IMR-90 (cell line): ENCODE data around the gene PDZD7. TPM values are rescaled to one million over a fixed set of nuclear protein-coding genes. Genes with fewer than 3 reads are reported as not detected.
A peak's percentile ranks its signal among the peaks of the same experiment; 100 is the strongest.

Source experiments
- ATAC-seq: fragments of 200-7000 bp; cut with Tn5 transposase; 2 replicates; pipeline ENCODE4 v1.9.1; 2020; ENCODE audit warnings: low read depth, mild to moderate bottlenecking, moderate library complexity
- BruUV-seq: library from RNA; stranded (reverse); fragments of 400-500 nt; replicated peaks from 2 replicates; lab custom pipeline; 2021; lab: Mats Ljungman, UMichigan
- CTCF ChIA-PET: fragments of 300-600 bp; formaldehyde crosslinking; extraction: SDS; loops from one replicate; lab custom pipeline; 2021; ENCODE audit warnings: antibody characterized with exemption; lab: Yijun Ruan, JAX
- POLR2A ChIA-PET: fragments of 300-600 bp; sonication (Branson Sonifier 250); formaldehyde crosslinking; loops from one replicate; lab custom pipeline; 2022; ENCODE audit warnings: antibody characterized with exemption; ENCODE audit not compliant: unreplicated experiment; lab: Charles Lee
- DNase-seq: peaks from one replicate; pipeline ENCODE4 v3.0.0; 2013
- H2AFZ ChIP-seq: replicated peaks from 2 replicates; pipeline ENCODE3; 2013; ENCODE audit warnings: low read length, mild to moderate bottlenecking; ENCODE audit not compliant: poor library complexity
- H2AK5ac ChIP-seq: 2 replicates; pipeline ENCODE4 v1.6.1; 2013; ENCODE audit warnings: low read depth, low read length, inconsistent platforms
- H2AK9ac ChIP-seq: replicated peaks from 2 replicates; pipeline ENCODE3; 2013; ENCODE audit warnings: mild to moderate bottlenecking, low read depth, low read length, moderate library complexity; ENCODE audit not compliant: poor library complexity
- H2BK120ac ChIP-seq: 2 replicates; pipeline ENCODE4 v1.6.1; 2013; ENCODE audit warnings: low read depth, low read length, inconsistent platforms
- H2BK15ac ChIP-seq: 3 replicates; pipeline ENCODE4 v1.6.1; 2013; ENCODE audit warnings: low read depth, low read length, inconsistent platforms
- H2BK20ac ChIP-seq: 2 replicates; pipeline ENCODE4 v1.6.1; 2013; ENCODE audit warnings: low read depth, mild to moderate bottlenecking, inconsistent platforms, low read length, moderate library complexity
- H2BK5ac ChIP-seq: 2 replicates; pipeline ENCODE4 v1.6.1; 2013; ENCODE audit warnings: mild to moderate bottlenecking, low read depth, low read length, inconsistent platforms; ENCODE audit not compliant: poor library complexity, severe bottlenecking
- H3K14ac ChIP-seq: replicated peaks from 2 replicates; pipeline ENCODE4 v1.6.1; 2013; ENCODE audit warnings: low read depth, low read length, inconsistent platforms
- H3K18ac ChIP-seq: 2 replicates; pipeline ENCODE4 v1.6.1; 2013; ENCODE audit warnings: low read depth, low read length, control low read depth
- H3K23ac ChIP-seq: 2 replicates; pipeline ENCODE4 v1.6.1; 2013; ENCODE audit warnings: low read depth, low read length, inconsistent platforms
- H3K27ac ChIP-seq: 2 replicates; pipeline ENCODE4 v1.5.1; 2013; ENCODE audit warnings: mild to moderate bottlenecking, control low read depth, low read length; ENCODE audit not compliant: insufficient read depth
- H3K27me3 ChIP-seq: 2 replicates; pipeline ENCODE4 v1.6.1; 2013; ENCODE audit warnings: low read length; ENCODE audit not compliant: control insufficient read depth, insufficient read depth
- H3K36me3 ChIP-seq: 2 replicates; pipeline ENCODE4 v1.6.1; 2013; ENCODE audit warnings: low read length, mixed read lengths; ENCODE audit not compliant: control insufficient read depth, insufficient read depth
- H3K4ac ChIP-seq: 2 replicates; pipeline ENCODE4 v1.6.1; 2013; ENCODE audit warnings: low read depth, low read length, inconsistent platforms
- H3K4me1 ChIP-seq: 2 replicates; pipeline ENCODE4 v1.6.1; 2013; ENCODE audit warnings: low read length, mixed read lengths; ENCODE audit not compliant: control insufficient read depth, insufficient read depth
- H3K4me2 ChIP-seq: 2 replicates; pipeline ENCODE4 v1.6.1; 2013; ENCODE audit warnings: low read depth, mild to moderate bottlenecking, control low read depth, low read length, moderate library complexity
- H3K4me3 ChIP-seq: 2 replicates; pipeline ENCODE4 v1.5.1; 2013; ENCODE audit warnings: low read depth, mild to moderate bottlenecking, control low read depth, low read length, moderate library complexity; ENCODE audit not compliant: insufficient read depth
- H3K56ac ChIP-seq: 2 replicates; pipeline ENCODE4 v1.6.1; 2013; ENCODE audit warnings: low read length, inconsistent platforms; ENCODE audit not compliant: insufficient read depth; ENCODE audit errors: extremely low read depth
- H3K79me1 ChIP-seq, 2 experiments: 2 replicates each; pipeline ENCODE4 v1.6.1; 2013; ENCODE audit warnings: low read length in 2 of 2, inconsistent platforms in 1 of 2, low read depth in 1 of 2
- H3K9ac ChIP-seq: 2 replicates; pipeline ENCODE4 v1.6.1; 2013; ENCODE audit warnings: low read depth, low read length, control low read depth
- H3K9me1 ChIP-seq: 2 replicates; pipeline ENCODE4 v1.6.1; 2013; ENCODE audit warnings: low read length, inconsistent platforms; ENCODE audit not compliant: insufficient read depth
- H3K9me3 ChIP-seq: 2 replicates; pipeline ENCODE4 v1.6.1; 2013; ENCODE audit warnings: low read length; ENCODE audit not compliant: control insufficient read depth, insufficient read depth
- H4K20me1 ChIP-seq: 2 replicates; pipeline ENCODE4 v1.6.1; 2013; ENCODE audit warnings: low read length, inconsistent platforms; ENCODE audit not compliant: insufficient read depth
- H4K5ac ChIP-seq: 2 replicates; pipeline ENCODE4 v1.6.1; 2013; ENCODE audit warnings: mild to moderate bottlenecking, low read depth, low read length, control low read depth
- H4K8ac ChIP-seq, 2 experiments: 2 replicates each; pipeline ENCODE4 v1.6.1; 2013; ENCODE audit warnings: low read depth in 2 of 2, low read length in 2 of 2, control low read depth in 1 of 2, inconsistent platforms in 1 of 2
- H4K91ac ChIP-seq: 2 replicates; pipeline ENCODE4 v1.6.1; 2013; ENCODE audit warnings: low read depth, low read length, inconsistent platforms; ENCODE audit not compliant: insufficient read depth
- CTCF ChIP-seq: conservative IDR thresholded peaks from 2 replicates; pipeline ENCODE4 v1.5.1; 2012; ENCODE audit warnings: mild to moderate bottlenecking, low read depth, low read length, improper control_type of control experiment
- ELK1 ChIP-seq: fragments of 150-350 bp; IDR thresholded peaks from 2 replicates; pipeline ENCODE4 v1.6.1; 2016; ENCODE audit warnings: low read depth, mild to moderate bottlenecking, low read length, moderate library complexity, borderline replicate concordance
- MAZ ChIP-seq: IDR thresholded peaks from 2 replicates; pipeline ENCODE4 v1.6.1; 2012; ENCODE audit warnings: low read depth, mild to moderate bottlenecking, low read length, improper control_type of control experiment, moderate library complexity, borderline replicate concordance
- NFE2L2 ChIP-seq: fragments of 150-350 bp; IDR thresholded peaks from 2 replicates; pipeline ENCODE4 v1.6.1; 2016; ENCODE audit warnings: low read depth, mild to moderate bottlenecking, low read length
- POLR2A ChIP-seq: IDR thresholded peaks from 2 replicates; pipeline ENCODE4 v1.6.1; 2012; ENCODE audit warnings: mild to moderate bottlenecking, low read depth, low read length
- RAD21 ChIP-seq: IDR thresholded peaks from 2 replicates; pipeline ENCODE4 v1.6.1; 2012; ENCODE audit warnings: low read length, improper control_type of control experiment
- SMC3 ChIP-seq: fragments of 150-350 bp; IDR thresholded peaks from 2 replicates; pipeline ENCODE4 v1.6.1; 2016; ENCODE audit warnings: low read depth, mild to moderate bottlenecking, antibody characterized with exemption, low read length, moderate library complexity
- WGBS, 2 experiments: methylation state at CpG; one replicate each; pipeline versions ENCODE4 v1.1.5 to v1.1.7; 2013; ENCODE audit warnings: missing lambda C conversion rate in 2 of 2; ENCODE audit not compliant: insufficient read length in 1 of 2; ENCODE audit errors: extremely low coverage in 2 of 2; 5-methylcytosine and 5-hydroxymethylcytosine counted together
- dilution Hi-C: fragments of 300-500 bp; cut with HindIII; formaldehyde crosslinking; loops from one replicate; pipeline ENCODE4 v1.14.3; 2018; ENCODE audit warnings: low sequenced_read_pairs; ENCODE audit not compliant: unreplicated experiment
- in situ Hi-C: fragments of 300-500 bp; cut with MboI; formaldehyde crosslinking; loops from 3 replicates; pipeline ENCODE4 v1.14.3; 2019; ENCODE audit warnings: low sequenced_read_pairs, inconsistent platforms, mixed read lengths
- intact Hi-C: fragments of 100-400 bp; cut with micrococcal nuclease; formaldehyde crosslinking; loops from 2 replicates; pipeline ENCODE4 v1.10.0; 2022
- polyA plus RNA-seq, 3 experiments: library from polyadenylated mRNA; depleted of rRNA; stranded (reverse); fragments of >200 nt; gene quantifications; 2 replicates each; pipeline ENCODE4 v1.2.3, GENCODE V29; 2012; ENCODE audit warnings: low replicate concordance in 1 of 3
- total RNA-seq: library from RNA; depleted of rRNA; stranded (reverse); fragments of >200 nt; gene quantifications from 2 replicates; pipeline ENCODE4 v1.2.3, GENCODE V29; 2012

PDZD7 gene
- total and polyA plus RNA-seq, 2 of the 4 experiments (the other 2 are of a cell fraction): 0.90 to 1.5 TPM

- ChIA-PET POLR2A (interaction anchor here (0.6 kb wide), 1 partner anchor 1142 kb away, joined by 5 read pairs; no protein-coding TSS in a partner anchor), CTCF (interaction anchor here (0.9 to 1.7 kb wide), 8 partner anchors 10 to 48 kb away, joined by 3 to 9 read pairs (median 4); no protein-coding TSS in a partner anchor)
- H3K27me3 ChIP-seq: peaks cover 4% of the 10 kb centered on the region; the same call in 1 of the 2 replicates
- H2BK15ac ChIP-seq: no peak overlapping the region
- H3K18ac ChIP-seq: no peak overlapping the region
- peak overlapping the region; percentile 77; the same call in 1 of the 2 replicates for H3K23ac ChIP-seq
- peak overlapping the region; percentile 65 for H3K9ac ChIP-seq
- TF ChIP-seq NFE2L2 (no peak), ELK1 (no peak), POLR2A (no peak), MAZ (no peak), RAD21 (no peak), CTCF (no peak), SMC3 (no peak)
- H3K4me1 ChIP-seq: peaks cover 21% of the 10 kb centered on the region
- WGBS, 2 experiments: 0% methylated on average over 7 of the region's 31 CpGs; no CpG with 5 or more reads in 1 of the 2 experiments
- no peaks in the 10 kb centered on the region for H3K9me3 ChIP-seq
- no TSS peak for BruUV-seq
- peaks cover 8% of the 10 kb centered on the region for H3K9me1 ChIP-seq
- peak overlapping the region; percentile 98 for H3K4me2 ChIP-seq
- ATAC-seq (peak; percentile 5; the same call in 1 of the 2 replicates), DNase-seq (no peak)
- H3K14ac ChIP-seq: peak overlapping the region; percentile 73; the same call in 1 of the 2 replicates
- H2AK9ac ChIP-seq: peak overlapping the region; percentile 91
- in situ Hi-C loops (no loop called here), intact Hi-C loops (loop anchor here (2.0 to 5.0 kb wide), 2 partner anchors 35 to 48 kb away; partner anchors contain the start of genes PDZD7 and SFXN3), dilution Hi-C loops (no loop called here)
- H3K56ac ChIP-seq: peak overlapping the region; percentile 44; the same call in 1 of the 2 replicates
- no peak overlapping the region for H2BK20ac ChIP-seq
- H4K20me1 ChIP-seq: no peaks in the 10 kb centered on the region
- H3K27ac ChIP-seq: peak overlapping the region; percentile 36; the same call in 1 of the 2 replicates
- peak overlapping the region; percentile 93 for H2AFZ ChIP-seq
- H4K8ac ChIP-seq: peak overlapping the region; percentile 58 to 61; a peak in 3 of 4 replicates
- H3K36me3 ChIP-seq: no peaks in the 10 kb centered on the region
- peaks cover 0 to 21% of the 10 kb centered on the region in 2 experiments; a peak in 3 of 4 replicates for H3K79me1 ChIP-seq
- no peak overlapping the region for H4K5ac ChIP-seq
- no peak overlapping the region for H2AK5ac ChIP-seq
- peak overlapping the region; percentile 81 for H3K4ac ChIP-seq
- peak overlapping the region; percentile 57; the same call in 1 of the 2 replicates for H2BK120ac ChIP-seq
- H2BK5ac ChIP-seq: peak overlapping the region; percentile 5
- H4K91ac ChIP-seq: peak overlapping the region; percentile 53
- peak overlapping the region; percentile 47 for H3K4me3 ChIP-seq
Observed at GRCh38 chr10:101066896-101067355, 36.0 kb upstream of the PDZD7 start.
